ENCODE results near the gene NOS2.
"Not testable (repeated sequence)": the region's sequence is repeated elsewhere in the genome, so short reads cannot be mapped to it uniquely, and the experiment has no call there.

NOS2 gene

DNA sequence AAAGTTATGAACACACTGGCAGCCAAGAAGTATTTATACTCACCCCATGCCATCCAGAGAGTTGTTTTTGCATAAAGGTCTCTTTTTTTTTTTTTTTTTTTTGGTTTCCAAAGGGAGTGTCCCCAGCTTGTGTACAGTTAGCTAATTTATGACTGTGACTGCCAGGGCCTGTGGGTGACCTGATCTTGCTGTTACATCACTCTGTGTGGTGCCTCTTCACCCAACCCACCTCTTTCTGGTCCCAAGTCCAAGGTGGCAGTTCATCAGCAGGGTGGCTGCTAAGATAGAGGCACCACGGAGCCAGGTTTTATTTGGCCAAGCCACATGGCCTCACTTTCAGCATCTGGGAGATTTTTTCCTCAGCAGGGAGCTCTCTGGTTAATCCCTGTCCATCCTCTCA, at the start of gene NOS2:
Gene NOS2 (minus strand): TSS at position 8 of the 400 bp plus-strand sequence. CDS start 1,720 bp downstream, outside the sequence.
- DNase-seq (ENCODE audit: low spot score), result no peak

DNA sequence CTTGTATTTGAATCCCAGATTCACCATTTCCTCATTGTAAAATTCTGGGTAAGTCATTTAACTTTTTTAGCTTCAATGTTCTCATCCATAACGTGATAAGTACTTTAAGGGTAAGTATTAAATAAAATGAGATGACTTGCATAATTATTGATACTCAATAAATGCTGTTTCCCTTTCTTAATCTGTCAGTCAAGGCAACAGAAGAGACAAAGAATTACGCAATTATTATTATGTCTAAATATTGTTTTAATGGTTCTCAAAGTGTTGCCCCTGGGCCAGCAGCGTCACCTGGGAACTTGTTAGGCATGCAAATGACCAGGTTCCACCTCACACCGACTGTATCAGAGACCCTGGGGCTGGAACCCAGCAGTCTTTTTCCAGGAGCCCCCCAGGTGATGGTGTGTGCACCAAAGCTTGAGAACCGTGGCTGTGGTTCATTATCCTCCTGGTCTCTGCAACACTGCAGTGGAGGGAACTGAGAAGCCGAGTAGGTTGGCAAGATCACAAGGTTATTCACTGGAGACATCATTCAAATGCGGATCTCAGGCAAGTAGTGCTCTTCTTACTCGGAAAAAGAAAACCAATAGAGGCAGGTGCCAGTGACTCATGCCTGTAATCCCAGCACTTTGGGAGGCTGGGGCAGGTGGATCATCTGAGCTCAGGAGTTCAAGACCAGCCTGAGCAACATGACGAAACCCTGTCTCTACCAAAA, 49.3 kb upstream of the NOS2 start:
- no peak for DNase-seq (ENCODE audit: low spot score)

DNA sequence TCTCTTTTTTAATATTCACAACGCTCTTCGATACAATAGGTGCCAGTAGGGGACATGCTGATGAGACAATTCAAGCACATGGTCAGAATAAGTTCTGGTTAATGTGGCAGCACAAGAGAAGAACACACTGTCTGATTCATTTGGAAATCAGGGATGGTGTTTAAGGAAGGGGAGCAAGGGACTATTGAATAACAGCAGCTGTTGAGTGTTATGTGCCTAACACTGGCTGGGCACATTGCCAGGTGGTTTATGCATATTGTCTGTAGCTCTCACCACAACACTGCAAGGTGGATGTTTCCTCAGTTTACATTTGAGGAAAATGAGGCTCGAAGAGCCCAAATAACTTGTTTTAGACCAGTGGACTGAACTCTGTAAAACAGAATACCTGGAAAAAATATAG, 48.6 kb upstream of the NOS2 start:
- DNase-seq (ENCODE audit: low spot score), result no peak

DNA sequence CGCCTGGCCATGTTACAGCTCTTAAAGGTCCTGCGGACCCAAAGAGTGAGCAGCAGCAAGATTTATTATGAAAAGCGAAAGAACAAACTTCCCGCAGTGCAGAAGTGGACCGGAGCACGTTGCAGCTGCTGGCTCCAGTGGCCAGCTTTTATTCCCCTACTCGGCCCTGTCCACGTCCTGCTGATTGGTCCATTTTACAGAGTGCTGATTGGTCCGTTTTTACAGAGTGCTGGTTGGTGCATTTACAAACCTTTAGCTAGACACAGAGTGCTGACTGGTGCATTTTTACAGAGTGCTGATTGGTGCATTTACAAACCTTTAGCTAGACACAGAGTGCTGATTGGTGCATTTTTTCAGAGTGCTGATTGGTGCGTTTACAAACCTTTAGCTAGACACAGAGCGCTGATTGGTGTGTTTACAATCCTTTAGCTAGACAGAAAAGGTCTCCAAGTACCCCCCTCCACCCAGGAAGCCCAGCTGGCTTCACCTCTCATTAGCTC, 46.5 kb upstream of the NOS2 start:
- DNase-seq (ENCODE audit: low spot score), result not testable (repeated sequence)

DNA sequence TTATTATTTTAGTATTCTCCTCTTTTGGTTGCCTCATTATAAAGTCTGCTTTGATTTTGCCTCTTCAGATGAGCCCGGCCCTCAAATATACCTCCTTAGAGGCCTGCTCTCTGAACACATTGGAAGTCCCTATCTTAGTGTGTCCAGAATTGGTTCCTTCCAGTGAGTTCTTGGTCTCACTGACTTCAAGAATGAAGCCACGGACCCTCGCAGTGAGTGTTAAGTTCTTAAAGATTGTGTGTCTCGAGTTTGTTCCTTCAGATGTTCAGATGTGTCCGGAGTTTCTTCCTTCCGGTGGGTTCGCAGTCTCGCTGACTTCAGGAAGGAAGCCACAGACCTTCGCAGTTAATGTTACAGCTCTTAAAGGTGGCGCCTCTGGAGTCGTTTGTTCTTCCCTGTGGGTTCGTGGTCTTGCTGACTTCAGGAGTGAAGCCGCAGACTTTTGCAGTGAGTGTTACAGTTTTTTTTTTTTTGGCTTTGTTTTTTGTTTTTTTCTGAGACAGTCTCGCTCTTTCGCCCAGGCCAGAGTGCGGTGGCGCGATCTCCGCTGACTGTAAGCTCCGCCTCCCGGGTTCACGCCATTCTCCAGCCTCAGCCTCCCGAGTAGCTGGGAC, 45.8 kb upstream of the NOS2 start:
- DNase-seq (ENCODE audit: low spot score), result no peak

DNA sequence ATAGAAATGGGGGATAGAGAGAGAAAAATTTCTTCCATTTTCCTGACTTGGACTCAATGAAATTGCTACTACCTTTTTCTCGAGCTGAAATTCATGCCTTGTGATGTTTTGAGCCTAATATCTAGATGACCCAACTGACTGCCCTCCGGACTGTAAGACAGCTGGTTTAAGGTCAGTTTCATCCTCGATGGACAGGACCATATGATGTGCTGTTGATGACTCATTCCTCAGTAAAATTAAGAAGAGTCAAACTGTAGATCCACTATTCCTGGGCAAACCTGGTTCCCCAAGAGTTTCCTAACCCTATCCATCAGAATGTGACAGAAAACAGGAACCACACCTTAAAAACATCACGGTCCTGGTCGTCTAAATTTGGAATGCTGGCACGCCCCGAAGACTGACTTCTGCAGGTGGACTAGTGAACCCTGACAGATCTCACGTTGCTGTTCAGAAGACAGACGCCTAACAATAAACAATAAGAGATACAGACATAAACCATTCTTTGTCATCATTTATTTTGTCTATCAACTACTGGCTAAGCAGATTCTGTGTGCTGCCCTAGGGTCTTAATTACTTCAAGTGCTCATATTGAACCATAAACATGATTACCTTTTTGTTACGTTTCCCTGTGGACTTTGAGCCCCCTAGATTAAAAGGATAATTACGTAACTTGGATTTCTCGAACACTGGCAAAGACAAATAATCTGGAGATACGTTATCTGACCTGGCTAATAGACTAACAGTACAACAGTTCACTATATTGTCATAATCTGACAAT, 45.1 kb upstream of the NOS2 start:
- no peak for DNase-seq (ENCODE audit: low spot score)

DNA sequence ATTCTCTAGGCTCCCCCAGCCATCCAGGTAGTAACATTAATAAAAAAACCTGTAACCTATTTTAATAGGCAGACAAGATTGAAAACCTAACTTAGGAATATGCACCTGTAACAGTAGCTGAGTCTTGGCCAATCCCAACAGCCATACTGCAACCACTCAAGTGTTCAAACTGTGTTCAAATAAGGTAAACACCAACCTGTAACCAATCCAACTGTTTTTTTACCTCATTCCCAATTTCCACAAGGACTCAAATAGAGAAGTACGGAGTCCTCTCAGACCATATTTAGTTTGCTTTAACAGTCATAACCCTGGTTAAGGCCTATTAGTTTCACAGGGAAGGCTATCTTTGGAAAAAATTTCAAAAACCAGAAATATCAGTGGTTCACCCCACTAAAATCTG, 40.4 kb upstream of the NOS2 start:
- no peak for DNase-seq (ENCODE audit: low spot score)

DNA sequence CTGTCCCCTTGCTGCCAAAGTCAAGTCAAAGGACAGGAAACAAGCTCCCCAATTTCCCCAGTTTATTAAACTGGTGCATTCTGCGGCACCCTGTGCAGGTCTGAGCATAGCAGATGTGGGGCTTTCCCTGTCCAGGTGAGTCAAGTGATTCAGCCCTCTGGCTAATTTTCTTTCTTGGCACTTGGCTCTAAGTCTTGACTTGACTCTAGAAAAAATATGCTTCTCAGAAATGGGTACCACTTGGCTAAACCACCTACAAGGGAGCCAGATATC, 40.0 kb upstream of the NOS2 start:
- DNase-seq (ENCODE audit: low spot score), result not testable (repeated sequence)

DNA sequence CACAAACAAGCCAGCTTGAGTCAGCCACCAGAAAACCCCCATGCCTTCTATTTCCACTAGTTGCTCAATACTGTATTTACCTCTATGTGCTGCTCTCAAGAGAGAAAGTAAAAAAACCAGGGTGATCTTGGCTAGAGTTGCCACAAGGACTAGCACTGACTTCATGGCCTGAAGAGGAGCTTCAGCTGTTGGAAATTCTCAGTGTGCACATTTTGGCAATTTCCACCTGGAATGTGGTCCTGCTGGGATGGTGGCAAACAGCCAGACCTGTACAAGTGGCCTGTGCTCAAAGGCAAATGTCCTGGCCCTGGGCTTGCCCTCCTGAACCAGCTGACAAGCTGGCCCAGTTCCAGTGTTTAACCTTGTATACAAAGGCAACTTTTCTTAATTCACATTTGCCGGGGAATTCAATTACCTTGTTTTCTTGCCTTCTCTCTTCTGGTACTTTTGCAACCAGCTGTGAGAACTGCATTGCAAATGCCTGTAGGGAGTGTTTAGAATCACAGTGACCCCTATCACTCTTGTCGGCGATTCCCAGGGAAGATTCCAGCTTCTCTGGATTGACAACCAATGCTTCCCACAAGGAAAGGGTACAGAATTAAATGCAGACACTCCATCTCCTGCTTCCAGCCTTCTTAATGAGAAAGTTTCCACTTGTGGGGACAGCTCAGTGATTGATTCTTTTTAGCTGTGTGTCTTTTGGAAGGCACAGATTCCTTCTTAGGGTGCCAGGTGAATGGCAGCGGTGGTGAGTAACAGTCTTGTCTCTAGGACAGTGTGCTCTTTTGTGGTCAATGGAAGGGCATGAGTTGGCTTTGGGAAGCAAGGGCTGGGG, 39.5 kb upstream of the NOS2 start:
- not testable (repeated sequence) for DNase-seq (ENCODE audit: low spot score)

DNA sequence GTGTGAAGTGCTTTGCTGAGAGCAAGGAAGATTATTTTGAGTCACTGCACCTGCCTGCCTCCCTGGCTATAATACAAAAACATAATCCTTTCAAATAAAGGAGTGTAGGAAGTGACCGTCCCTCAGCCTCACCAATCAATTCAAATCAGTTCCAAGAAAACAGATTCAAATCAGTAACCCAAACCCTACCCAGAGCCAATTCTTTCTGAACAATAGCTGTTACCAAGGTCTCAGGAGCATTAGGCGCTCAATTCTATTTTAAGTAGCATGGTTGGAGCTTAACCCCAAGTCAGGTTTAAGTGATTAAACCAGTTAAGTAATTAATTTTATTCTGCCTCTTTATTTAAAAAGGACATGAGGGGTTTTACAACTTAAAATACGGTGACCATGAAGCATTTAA, 38.3 kb upstream of the NOS2 start:
- not testable (repeated sequence) for DNase-seq (ENCODE audit: low spot score)

DNA sequence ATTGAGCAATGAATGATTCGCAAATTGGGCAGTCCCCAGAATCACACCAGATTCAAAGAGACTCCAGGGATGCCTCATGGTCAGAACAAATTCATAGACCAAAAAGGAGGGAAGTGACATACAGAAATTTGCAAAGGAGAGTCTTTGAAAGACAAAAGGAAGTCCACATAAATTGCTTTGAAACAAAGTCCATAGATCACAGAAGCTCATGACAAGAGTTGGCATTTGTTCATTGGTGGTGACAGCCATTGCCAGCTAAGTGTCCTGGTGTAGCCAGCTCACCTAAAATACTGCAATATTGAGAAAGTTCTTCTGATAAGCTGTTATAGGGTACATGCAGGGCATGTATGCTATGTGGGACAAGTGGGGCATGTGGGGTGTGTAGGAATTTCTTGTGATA, 37.4 kb upstream of the NOS2 start:
- DNase-seq (ENCODE audit: low spot score), result not testable (repeated sequence)

DNA sequence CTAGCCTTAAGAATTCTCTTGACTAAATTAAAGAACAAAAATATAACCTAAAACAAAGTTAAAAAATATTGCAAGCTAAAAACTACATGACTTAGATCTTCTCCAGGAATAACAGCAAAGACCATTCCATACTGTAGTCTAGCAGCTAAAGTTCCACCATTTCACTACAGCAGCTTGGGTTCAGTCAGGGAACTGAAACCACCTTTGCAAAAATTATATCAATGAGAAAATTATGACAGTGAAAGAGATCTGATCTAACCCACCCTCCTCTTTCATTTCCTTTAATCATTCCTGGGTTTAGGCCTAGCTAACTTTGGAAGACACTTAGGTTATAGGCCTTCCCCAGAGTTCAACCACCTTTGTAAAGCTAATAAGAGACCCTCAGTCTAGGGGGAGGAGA, 36.3 kb upstream of the NOS2 start:
- no peak for DNase-seq (ENCODE audit: low spot score)

DNA sequence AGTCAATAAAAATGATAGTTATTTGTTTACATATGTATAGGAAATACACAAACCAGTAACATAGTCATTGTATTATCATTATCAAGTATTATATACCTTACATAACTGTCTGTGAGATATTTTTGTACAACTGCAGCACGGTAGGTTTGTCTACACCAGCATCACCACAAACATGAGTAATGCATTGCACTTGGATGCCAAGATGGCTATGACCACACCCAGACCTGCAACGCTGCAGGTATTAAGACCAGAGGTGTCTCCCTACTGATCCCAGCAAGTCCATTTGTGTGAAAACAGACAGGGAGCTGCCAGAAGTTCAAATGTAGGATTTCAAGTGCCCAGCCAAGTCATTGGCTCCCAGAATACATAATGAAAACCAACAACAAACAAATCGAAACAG, 34.2 kb upstream of the NOS2 start:
- no peak for DNase-seq (ENCODE audit: low spot score)

DNA sequence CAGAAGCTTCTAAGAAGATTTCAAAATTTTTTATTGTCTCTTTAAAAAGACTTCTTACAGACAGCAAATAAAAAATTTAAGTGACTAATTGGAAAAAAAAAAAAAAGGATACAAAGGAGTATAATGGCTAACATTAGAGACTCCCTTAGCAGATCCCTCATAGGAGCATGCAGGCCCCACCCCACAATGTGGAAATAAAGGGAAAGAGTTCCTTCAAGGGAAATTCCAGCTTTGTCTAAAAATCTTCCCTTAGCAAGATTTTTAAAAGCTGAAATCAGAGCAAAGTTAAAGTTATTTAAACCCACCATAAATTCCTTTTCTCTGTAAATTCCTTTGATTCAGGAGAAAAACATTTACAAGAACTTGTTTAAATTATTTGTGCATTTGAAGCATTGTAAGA, 32.5 kb upstream of the NOS2 start:
- DNase-seq (ENCODE audit: low spot score), result no peak

DNA sequence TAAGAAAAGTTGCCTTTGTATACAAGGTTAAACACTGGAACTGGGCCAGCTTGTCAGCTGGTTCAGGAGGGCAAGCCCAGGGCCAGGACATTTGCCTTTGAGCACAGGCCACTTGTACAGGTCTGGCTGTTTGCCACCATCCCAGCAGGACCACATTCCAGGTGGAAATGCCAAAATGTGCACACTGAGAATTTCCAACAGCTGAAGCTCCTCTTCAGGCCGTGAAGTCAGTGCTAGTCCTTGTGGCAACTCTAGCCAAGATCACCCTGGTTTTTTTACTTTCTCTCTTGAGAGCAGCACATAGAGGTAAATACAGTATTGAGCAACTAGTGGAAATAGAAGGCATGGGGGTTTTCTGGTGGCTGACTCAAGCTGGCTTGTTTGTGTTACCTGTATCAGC, 29.6 kb upstream of the NOS2 start:
- not testable (repeated sequence) for DNase-seq (ENCODE audit: low spot score)

DNA sequence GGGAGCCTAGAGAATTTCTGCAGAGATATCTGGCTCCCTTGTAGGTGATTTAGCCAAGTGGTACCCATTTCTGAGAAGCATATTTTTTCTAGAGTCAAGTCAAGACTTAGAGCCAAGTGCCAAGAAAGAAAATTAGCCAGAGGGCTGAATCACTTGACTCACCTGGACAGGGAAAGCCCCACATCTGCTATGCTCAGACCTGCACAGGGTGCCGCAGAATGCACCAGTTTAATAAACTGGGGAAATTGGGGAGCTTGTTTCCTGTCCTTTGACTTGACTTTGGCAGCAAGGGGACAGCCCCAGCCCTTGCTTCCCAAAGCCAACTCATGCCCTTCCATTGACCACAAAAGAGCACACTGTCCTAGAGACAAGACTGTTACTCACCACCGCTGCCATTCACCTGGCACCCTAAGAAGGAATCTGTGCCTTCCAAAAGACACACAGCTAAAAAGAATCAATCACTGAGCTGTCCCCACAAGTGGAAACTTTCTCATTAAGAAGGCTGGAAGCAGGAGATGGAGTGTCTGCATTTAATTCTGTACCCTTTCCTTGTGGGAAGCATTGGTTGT, 28.9 kb upstream of the NOS2 start:
- DNase-seq (ENCODE audit: low spot score), result not testable (repeated sequence)

DNA sequence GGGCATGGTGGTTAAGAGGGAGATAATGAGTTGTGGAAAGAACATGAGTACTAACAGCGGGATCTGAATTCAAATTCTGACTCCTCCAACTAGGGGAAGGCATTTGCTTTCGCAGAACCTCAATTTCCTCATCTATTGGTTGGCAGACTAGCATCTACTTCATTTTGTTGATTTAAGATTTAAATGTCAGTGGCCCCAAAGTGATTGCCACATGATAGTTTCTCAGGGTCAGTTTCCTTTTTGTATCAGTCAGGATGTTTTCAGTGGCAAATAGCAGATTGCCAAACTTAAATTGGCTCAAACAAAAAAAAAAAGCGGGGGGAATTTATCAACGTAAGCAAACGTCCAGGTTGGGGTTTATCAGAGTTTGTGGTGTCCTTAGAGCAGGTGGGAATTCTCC, 25.1 kb upstream of the NOS2 start:
- no peak for DNase-seq (ENCODE audit: low spot score)

DNA sequence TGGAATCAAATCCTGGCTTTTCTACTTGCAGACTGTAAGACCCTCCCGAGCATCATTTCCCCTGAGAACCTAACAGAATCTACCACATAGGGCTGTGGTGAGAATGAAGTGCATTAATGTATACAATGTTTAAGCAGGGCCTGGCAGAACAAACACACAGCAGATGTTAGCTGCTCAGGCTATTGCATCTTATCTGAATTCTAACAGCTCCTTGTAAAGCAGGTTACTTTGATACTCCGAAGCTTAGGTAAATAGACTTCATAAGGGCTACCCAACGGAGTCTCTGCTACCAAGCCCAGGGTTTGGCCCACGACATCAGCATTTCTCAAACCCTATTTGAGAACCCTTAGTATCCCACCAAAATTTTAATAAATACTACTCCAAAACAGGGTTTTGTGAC, 24.4 kb upstream of the NOS2 start:
- no peak for DNase-seq (ENCODE audit: low spot score)

DNA sequence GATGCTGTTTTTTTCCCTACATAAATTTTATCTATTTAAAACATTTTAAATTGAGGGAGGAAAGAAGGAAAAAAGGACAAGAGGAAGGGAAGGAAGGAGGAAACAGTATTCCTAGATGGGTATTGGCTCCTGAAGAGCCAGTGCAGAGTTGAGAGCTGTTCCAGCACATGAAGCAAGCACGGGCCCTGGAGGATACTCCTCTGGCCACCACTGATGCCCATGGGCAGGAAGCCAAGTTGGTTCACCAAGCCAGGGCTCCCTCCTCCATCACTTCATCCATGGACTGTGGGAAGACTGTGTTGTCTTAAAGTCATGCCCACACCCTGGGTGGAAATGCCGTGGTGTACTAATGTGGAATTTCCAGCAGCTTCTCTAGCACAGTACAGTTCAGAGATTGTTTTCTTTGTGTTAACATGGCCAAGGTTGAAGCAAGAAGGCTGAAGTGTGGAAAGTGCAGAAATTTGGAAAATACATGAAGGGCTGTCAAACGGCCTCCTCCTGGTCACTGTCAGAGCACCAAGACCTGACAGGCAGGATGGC, 23.9 kb upstream of the NOS2 start:
- DNase-seq (ENCODE audit: low spot score), result no peak

DNA sequence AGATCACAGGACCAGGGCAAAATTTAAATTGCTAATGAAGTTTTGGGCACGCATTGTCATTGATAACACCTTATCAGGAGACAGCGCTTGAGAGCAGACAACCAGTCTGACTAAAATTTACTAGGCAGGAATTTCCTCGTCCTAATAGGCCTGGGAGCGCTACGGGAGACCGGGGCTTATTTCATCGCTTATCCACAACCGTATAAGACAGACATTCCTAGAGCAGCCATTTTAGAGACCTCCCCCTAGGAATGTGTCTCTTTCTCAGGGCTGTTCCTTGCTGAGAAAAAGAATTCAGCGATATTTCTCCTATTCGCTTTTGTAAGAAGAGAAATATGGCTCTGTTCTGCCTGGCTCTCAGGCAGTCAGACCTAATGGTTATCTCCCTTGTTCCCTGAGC, 21.8 kb upstream of the NOS2 start:
- DNase-seq (ENCODE audit: low spot score), result not testable (repeated sequence)

DNA sequence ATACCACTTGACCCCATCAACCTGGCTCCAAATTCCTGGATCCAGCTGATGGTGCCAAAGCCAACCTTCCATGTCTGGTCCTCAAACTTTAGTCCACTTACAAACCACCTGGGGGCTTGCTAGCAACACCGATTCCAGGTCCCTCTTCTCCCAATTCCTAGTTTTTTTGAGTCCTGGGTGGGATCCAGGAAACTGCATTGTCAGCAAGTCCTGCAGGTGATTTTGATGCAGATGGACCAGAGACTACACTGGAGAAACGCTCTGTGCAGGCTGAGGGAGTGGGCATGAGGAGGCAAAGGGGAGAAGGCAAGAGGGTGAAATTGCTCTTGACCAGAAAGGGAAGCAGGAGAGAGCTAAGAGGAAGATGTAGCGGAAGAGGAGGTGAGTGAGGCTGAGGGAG, 21.0 kb upstream of the NOS2 start:
- DNase-seq (ENCODE audit: low spot score), result no peak

DNA sequence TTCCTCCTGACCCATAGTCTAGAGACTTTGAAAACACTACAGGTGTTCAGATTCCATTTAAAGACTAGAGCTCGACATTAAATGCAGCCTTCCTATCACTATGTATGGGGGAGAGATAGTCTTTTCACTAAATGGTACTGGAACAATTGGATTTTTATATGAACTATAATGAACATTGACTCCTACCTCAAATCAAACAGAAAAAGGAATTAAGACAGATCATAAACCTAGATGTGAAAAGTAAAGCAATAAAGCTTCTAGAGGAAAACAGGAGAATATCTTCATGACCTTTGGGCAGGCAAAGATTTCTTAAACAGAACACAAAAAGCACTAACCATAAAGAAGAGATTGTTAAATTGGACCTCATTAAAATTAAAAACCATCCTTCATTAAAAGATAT, 18.8 kb upstream of the NOS2 start:
- DNase-seq (ENCODE audit: low spot score), result no peak
